Measurements from ENCODE around the gene ERICH4.

ERICH4 gene

GRCh38 chr19:41415154-41415571, 27.8 kb upstream of the ERICH4 start:
- no peak for DNase-seq (ENCODE audit: low spot score)
- TF ChIP-seq CTCF (IDR thresholded peaks at IDR 0.05; ENCODE audit: extremely low read depth, missing control alignments): no peak

- no peak for TF ChIP-seq CTCF (IDR thresholded peaks at IDR 0.05; ENCODE audit: extremely low read depth, missing control alignments)
- no peak for DNase-seq (ENCODE audit: low spot score)
Observed at GRCh38 chr19:41416194-41416674, 26.7 kb upstream of the ERICH4 start.

- no peak for TF ChIP-seq CTCF (IDR thresholded peaks at IDR 0.05; ENCODE audit: extremely low read depth, missing control alignments)
- DNase-seq (ENCODE audit: low spot score): no peak
Observed at GRCh38 chr19:41420101-41420880, 22.7 kb upstream of the ERICH4 start.

GRCh38 chr19:41421314-41421713, 21.6 kb upstream of the ERICH4 start:
- no peak for DNase-seq (ENCODE audit: low spot score)
- no peak for TF ChIP-seq CTCF (IDR thresholded peaks at IDR 0.05; ENCODE audit: extremely low read depth, missing control alignments)

- no peak for TF ChIP-seq CTCF (IDR thresholded peaks at IDR 0.05; ENCODE audit: extremely low read depth, missing control alignments)
- no peak for DNase-seq (ENCODE audit: low spot score)
Observed at GRCh38 chr19:41421973-41422372, 21.0 kb upstream of the ERICH4 start.

GRCh38 chr19:41422456-41422855, 20.5 kb upstream of the ERICH4 start:
- no peak for TF ChIP-seq CTCF (IDR thresholded peaks at IDR 0.05; ENCODE audit: extremely low read depth, missing control alignments)

GRCh38 chr19:41422955-41423354, 20.0 kb upstream of the ERICH4 start:
- DNase-seq (ENCODE audit: low spot score): no peak
- no peak for TF ChIP-seq CTCF (IDR thresholded peaks at IDR 0.05; ENCODE audit: extremely low read depth, missing control alignments)

More at GRCh38 chr19:41422456-41422855, 20.5 kb upstream of the ERICH4 start:
- no peak for DNase-seq (ENCODE audit: low spot score)

Data from GM20000 (cell line).